HG03066 (cell line): ENCODE results near the gene SLC12A6.

ENCODE experiments used
- ATAC-seq: cut with Tn5 transposase; IDR thresholded peaks from one replicate; pipeline ENCODE4 v1.9.1; 2021; ENCODE audit warnings: low read depth; ENCODE audit not compliant: unreplicated experiment

The SLC12A6 gene

GRCh38 chr15:34332553-34333120 lies 4.9 kb downstream of the SLC12A6 start:
- no peak for ATAC-seq

- ATAC-seq = no peak
Measured at GRCh38 chr15:34331809-34332208, 5.8 kb downstream of the SLC12A6 start.

- ATAC-seq = no peak
Measured at GRCh38 chr15:34330279-34330678, 7.3 kb downstream of the SLC12A6 start.

GRCh38 chr15:34329006-34329405 lies 8.6 kb downstream of the SLC12A6 start:
- no peak for ATAC-seq

GRCh38 chr15:34327906-34328305 lies 9.7 kb downstream of the SLC12A6 start:
- peak; percentile 42 for ATAC-seq

- ATAC-seq = no peak
Measured at GRCh38 chr15:34325368-34325767, 12.2 kb downstream of the SLC12A6 start.

- no peak for ATAC-seq
Measured at GRCh38 chr15:34324933-34325332, 12.6 kb downstream of the SLC12A6 start.

- ATAC-seq = no peak
Measured at GRCh38 chr15:34323217-34323616, 14.4 kb downstream of the SLC12A6 start.

- ATAC-seq = peak; percentile 64
Measured at GRCh38 chr15:34318277-34319079, 19.1 kb downstream of the SLC12A6 start.

DNA sequence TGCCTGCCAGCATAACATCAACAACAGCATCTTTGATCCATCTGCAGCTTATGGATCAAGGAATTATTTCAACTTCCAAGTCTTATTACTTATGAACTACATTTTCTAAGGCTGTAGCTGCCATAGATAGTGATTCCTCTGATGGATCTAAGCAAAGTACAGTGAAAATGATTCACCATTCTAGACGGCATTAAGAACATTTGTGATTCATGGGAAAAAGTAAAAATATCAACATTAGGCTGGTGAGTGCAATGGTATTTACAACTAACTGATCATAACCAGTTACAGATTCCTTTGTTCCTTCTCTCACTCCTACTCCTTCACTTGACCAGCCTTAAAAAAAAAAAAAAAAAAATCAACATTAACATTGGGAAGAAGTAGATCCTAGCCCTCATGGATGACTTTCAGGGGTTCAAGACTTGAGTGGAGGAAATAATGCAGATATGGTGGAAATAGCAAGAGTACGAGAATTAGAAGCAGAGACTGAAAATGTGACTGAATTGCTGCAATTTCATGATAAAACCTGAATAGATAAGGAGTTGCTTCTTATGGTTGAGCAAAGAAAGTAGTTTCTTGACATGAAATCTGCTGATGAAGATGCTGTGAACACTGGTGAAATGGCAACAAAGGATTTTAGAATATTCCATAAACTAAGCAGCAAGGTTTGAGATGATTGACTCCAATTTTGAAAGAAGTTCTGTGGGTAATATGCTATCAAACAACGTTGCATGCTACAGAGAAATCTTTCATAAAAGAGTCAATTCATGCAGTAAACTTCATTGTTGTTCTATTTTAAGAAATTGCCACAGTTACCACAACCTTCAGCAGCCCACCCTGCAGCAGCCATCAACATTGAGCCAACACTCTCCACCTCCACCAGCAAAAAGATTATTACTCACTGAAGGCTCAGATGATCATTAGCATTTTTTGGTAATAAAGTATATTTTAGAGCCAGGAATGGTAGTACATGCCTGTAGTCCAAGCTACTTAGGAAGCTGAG lies 22.8 kb downstream of the SLC12A6 start:
- ATAC-seq = no peak

GRCh38 chr15:34311563-34311962 lies 26.0 kb downstream of the SLC12A6 start:
- ATAC-seq = no peak

- ATAC-seq = no peak
Measured at GRCh38 chr15:34304613-34305012, 33.0 kb downstream of the SLC12A6 start.

DNA sequence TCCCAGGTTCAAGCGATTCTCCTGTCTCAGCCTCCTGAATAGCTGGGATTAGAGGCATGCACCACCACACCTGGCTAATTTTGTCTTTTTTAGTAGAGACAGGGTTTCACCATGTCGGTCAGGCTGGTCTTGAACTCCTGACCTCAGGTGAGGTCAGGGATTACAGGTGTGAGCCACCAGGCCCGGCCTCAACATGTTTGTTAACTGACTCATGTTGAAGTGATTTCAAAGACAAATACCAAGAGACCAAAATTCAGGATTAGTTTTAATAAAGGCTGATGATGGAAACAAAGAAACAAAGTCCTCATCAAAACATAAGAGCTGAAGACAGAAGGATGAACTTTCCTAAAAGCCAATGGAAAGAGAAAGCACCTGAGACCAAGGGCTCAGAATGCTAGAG lies 36.5 kb downstream of the SLC12A6 start:
- ATAC-seq = no peak

- ATAC-seq = no peak
Measured at GRCh38 chr15:34297059-34297458, 40.5 kb downstream of the SLC12A6 start.

DNA sequence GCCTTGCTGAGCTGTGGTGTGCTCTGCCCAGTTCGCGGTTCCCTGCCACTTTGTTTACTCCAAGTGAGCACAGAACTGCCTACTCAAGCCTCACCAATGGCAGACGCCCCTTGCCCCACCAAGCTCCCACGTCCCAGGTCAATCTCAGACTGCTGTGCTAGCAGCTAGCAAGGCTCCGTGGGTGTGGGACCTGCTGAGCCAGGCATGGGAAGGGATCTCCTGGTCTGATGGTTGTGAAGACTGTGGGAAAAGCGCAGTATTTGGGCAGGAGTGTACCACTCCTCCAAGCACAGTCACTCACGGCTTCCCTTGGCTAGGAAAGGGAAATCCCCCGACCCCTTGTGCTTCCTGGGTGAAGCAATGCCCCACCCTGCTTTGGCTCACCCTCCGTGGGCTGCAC lies 45.0 kb downstream of the SLC12A6 start:
- ATAC-seq = no peak

DNA sequence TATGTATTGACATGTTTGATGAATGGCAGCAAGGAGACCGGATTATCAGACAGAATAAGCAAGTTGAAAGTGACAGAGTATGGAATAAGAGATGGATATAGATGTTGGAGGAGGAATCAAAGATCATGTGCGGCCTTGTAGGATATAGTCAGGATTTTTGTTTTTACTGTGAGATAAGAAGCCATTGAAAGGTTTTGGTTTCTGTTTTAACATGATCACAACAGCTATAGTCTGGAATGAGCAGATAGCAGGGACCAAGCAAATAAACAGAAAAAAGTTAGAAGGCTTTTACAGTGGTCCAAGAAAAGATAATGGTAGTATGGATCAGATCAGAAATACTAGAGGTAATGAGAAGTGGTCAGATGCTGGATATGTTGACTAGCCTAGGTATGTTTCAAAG lies 52.6 kb downstream of the SLC12A6 start:
- no peak for ATAC-seq

DNA sequence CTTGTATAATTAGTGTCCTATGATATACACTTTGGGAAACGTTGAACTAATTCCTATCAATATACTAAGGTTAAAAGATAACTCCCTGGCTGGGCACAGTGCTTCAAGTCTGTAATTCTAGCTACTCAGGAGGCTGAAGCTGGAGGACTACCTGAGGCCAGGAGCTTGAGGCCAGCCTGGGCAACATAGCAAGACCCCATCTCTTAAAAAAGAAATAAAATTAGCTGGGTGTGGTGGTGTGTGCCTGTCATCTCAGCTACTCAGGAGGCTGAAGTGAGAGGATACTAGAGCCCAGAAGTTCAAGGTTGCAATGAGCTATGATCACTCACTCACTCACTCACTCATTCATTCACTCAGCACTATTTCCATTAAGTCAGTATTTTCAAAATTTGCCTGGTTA lies 55.2 kb downstream of the SLC12A6 start:
- no peak for ATAC-seq

GRCh38 chr15:34280193-34280592 lies 57.4 kb downstream of the SLC12A6 start:
- ATAC-seq = no peak

GRCh38 chr15:34279368-34279767 lies 58.2 kb downstream of the SLC12A6 start:
- ATAC-seq = no peak

- ATAC-seq = no peak
Measured at GRCh38 chr15:34275721-34276120, 61.9 kb downstream of the SLC12A6 start.

- no peak for ATAC-seq
Measured at GRCh38 chr15:34275154-34275553, 62.4 kb downstream of the SLC12A6 start.
